ENCODE data around the gene JAK1. TPM values are rescaled to one million over a fixed set of nuclear protein-coding genes. Genes with fewer than 3 reads are reported as not detected.
"Not testable (repeated sequence)": the region's sequence is repeated elsewhere in the genome, so short reads cannot be mapped to it uniquely, and the experiment has no call there.

The JAK1 gene
- polyA plus RNA-seq, 10 donors, result 54.9 to 71.5 (median 67.3) TPM

- DNase-seq, result no peak
Measured at GRCh38 chr1:64955097-64956009, 11.0 kb downstream of the JAK1 start.

GRCh38 chr1:64953241-64953640 lies 13.1 kb downstream of the JAK1 start:
- no peak for DNase-seq

GRCh38 chr1:64950284-64950809 lies 16.0 kb downstream of the JAK1 start:
- DNase-seq, result no peak

GRCh38 chr1:64948905-64949833 lies 17.2 kb downstream of the JAK1 start:
- DNase-seq, result no peak

- no peak for DNase-seq
Measured at GRCh38 chr1:64948216-64948615, 18.1 kb downstream of the JAK1 start.

GRCh38 chr1:64946916-64947315 lies 19.4 kb downstream of the JAK1 start:
- no peak for DNase-seq

- no peak for DNase-seq
Measured at GRCh38 chr1:64944913-64945312, 21.4 kb downstream of the JAK1 start.

GRCh38 chr1:64942675-64943074 lies 23.7 kb downstream of the JAK1 start:
- no peak for DNase-seq

GRCh38 chr1:64942118-64942517 lies 24.2 kb downstream of the JAK1 start:
- no peak for DNase-seq

GRCh38 chr1:64941461-64942117 lies 24.8 kb downstream of the JAK1 start:
- DNase-seq, result no peak

- no peak for DNase-seq
Measured at GRCh38 chr1:64940025-64940424, 26.3 kb downstream of the JAK1 start.

GRCh38 chr1:64938991-64939390 lies 27.4 kb downstream of the JAK1 start:
- DNase-seq, result no peak

GRCh38 chr1:64936956-64937355 lies 29.4 kb downstream of the JAK1 start:
- DNase-seq, result no peak

GRCh38 chr1:64935551-64936155 lies 30.7 kb downstream of the JAK1 start:
- no peak for DNase-seq

- no peak for DNase-seq
Measured at GRCh38 chr1:64934878-64935275, 31.5 kb downstream of the JAK1 start.

GRCh38 chr1:64934115-64934877 lies 32.1 kb downstream of the JAK1 start:
- DNase-seq, result peak; percentile 37 to 72 (median 53)

GRCh38 chr1:64933296-64934070 lies 32.9 kb downstream of the JAK1 start:
- peak; percentile 39 to 91 (median 67) for DNase-seq

GRCh38 chr1:64932962-64933295 lies 33.4 kb downstream of the JAK1 start:
- DNase-seq, result no peak

- not testable (repeated sequence) for DNase-seq
Measured at GRCh38 chr1:64930640-64931039, 35.7 kb downstream of the JAK1 start.

- DNase-seq, result no peak
Measured at GRCh38 chr1:64929221-64929620, 37.1 kb downstream of the JAK1 start.

Data from muscle of back (tissue), 11 donors.